ENCODE data around the gene GSTA5. TPM values are rescaled to one million over a fixed set of nuclear protein-coding genes. Genes with fewer than 3 reads are reported as not detected.

GSTA5 gene
- total RNA-seq, 1 donor from 2014 or later = not detected

DNA sequence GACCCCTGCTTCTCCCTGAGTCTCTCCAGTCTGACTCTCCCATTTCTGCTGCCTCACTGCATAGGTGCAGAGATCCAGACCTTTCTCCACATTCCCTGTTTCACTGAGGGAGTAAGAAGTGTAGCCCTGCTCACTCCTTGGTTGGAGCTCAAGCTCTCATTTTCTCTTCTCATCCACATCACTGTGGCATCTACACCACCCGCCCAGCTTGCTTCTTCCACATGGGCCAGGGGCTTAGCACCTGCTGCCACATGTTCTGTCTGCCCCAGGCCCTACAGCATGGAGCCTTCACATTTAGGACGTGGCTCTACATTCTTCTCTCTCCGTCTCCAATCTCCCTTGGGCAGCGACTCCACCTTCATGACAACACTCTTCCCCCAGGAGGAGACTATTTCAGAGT lies 8.5 kb upstream of the GSTA5 start:
- Histone ChIP-seq H3K9me3 (no peaks in the 10 kb centered on the region), H3K4me1 (no peaks in the 10 kb centered on the region), H3K27ac (no peak overlapping the region), H3K4me3 (no peak overlapping the region), H3K27me3 (no peaks in the 10 kb centered on the region), H3K36me3 (no peaks in the 10 kb centered on the region)
- no peak for DNase-seq (ENCODE audit: extremely low spot score in 2 of 2)
- intact Hi-C loops (cut with DNase I) = no loop called here
- TF ChIP-seq, protein P1, sequence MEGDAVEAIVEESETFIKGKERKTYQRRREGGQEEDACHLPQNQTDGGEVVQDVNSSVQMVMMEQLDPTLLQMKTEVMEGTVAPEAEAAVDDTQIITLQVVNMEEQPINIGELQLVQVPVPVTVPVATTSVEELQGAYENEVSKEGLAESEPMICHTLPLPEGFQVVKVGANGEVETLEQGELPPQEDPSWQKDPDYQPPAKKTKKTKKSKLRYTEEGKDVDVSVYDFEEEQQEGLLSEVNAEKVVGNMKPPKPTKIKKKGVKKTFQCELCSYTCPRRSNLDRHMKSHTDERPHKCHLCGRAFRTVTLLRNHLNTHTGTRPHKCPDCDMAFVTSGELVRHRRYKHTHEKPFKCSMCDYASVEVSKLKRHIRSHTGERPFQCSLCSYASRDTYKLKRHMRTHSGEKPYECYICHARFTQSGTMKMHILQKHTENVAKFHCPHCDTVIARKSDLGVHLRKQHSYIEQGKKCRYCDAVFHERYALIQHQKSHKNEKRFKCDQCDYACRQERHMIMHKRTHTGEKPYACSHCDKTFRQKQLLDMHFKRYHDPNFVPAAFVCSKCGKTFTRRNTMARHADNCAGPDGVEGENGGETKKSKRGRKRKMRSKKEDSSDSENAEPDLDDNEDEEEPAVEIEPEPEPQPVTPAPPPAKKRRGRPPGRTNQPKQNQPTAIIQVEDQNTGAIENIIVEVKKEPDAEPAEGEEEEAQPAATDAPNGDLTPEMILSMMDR (IDR thresholded peaks at IDR 0.05) = no peak
- TF ChIP-seq POLR2A (IDR thresholded peaks at IDR 0.05) = no peak
- TF ChIP-seq POLR2AphosphoS5 (IDR thresholded peaks at IDR 0.05; ENCODE audit: insufficient read depth in 1 of 2, low read depth in 1 of 2) = no peak

DNA sequence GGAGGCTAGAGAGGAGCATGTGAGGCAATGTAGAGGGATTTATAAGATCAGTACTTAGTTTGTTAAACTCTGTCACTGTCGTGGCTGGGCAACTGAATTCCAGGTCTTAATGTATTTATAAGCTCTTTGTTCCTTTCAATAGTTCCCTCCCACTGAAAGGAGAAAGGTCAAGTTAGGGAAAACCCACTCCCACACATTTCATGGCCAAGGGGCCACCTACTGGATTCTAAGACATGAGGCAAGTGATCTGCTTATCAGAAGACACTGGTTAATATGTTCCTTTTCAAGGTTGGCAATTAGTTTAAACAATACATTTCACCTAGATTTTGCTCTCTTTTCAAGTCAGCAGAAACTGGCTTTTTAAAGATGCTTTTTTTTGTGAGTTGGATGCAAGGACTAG lies 5.4 kb upstream of the GSTA5 start:
- H3K4me1 ChIP-seq = no peaks in the 10 kb centered on the region
- no peaks in the 10 kb centered on the region for H3K9me3 ChIP-seq
- no peak for DNase-seq (ENCODE audit: extremely low spot score in 2 of 2)
- H3K36me3 ChIP-seq = no peaks in the 10 kb centered on the region
- no peak overlapping the region for H3K4me3 ChIP-seq
- no peaks in the 10 kb centered on the region for H3K27me3 ChIP-seq
- intact Hi-C loops (cut with DNase I) = no loop called here
- no peak for TF ChIP-seq POLR2AphosphoS5 (IDR thresholded peaks at IDR 0.05; ENCODE audit: insufficient read depth in 1 of 2, low read depth in 1 of 2)
- no peak for TF ChIP-seq POLR2A (IDR thresholded peaks at IDR 0.05)
- TF ChIP-seq, protein P1 (IDR thresholded peaks at IDR 0.05) = no peak
- H3K27ac ChIP-seq = no peak overlapping the region

DNA sequence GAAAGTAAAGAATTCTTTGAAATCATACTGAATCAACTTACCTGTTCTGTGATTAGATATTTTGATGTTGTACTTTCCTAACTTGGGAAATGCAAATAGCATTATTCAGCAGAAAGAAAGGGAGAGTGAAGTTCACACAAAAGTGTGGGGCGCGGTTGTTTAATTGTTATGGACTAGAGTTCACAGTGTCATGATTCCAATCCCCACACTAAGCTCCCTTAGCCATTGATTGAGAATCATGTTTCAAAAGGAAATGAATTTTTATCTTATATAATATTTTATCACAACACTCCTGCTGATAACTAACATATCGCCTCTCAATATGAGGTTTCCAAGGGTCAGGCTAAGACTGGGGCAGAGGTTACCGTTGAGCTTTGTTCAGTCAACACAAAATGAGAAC lies 3.0 kb upstream of the GSTA5 start:
- intact Hi-C loops (cut with DNase I) = no loop called here
- TF ChIP-seq POLR2A (IDR thresholded peaks at IDR 0.05) (no peak), POLR2AphosphoS5 (IDR thresholded peaks at IDR 0.05; ENCODE audit: insufficient read depth in 1 of 2, low read depth in 1 of 2) (no peak)
- TF ChIP-seq, protein P1 (IDR thresholded peaks at IDR 0.05) = no peak
- H3K4me1 ChIP-seq = no peaks in the 10 kb centered on the region
- H3K36me3 ChIP-seq = no peaks in the 10 kb centered on the region
- no peaks in the 10 kb centered on the region for H3K9me3 ChIP-seq
- H3K27me3 ChIP-seq = no peaks in the 10 kb centered on the region
- H3K27ac ChIP-seq = no peak overlapping the region
- no peak overlapping the region for H3K4me3 ChIP-seq
- DNase-seq (ENCODE audit: extremely low spot score in 2 of 2) = no peak

DNA sequence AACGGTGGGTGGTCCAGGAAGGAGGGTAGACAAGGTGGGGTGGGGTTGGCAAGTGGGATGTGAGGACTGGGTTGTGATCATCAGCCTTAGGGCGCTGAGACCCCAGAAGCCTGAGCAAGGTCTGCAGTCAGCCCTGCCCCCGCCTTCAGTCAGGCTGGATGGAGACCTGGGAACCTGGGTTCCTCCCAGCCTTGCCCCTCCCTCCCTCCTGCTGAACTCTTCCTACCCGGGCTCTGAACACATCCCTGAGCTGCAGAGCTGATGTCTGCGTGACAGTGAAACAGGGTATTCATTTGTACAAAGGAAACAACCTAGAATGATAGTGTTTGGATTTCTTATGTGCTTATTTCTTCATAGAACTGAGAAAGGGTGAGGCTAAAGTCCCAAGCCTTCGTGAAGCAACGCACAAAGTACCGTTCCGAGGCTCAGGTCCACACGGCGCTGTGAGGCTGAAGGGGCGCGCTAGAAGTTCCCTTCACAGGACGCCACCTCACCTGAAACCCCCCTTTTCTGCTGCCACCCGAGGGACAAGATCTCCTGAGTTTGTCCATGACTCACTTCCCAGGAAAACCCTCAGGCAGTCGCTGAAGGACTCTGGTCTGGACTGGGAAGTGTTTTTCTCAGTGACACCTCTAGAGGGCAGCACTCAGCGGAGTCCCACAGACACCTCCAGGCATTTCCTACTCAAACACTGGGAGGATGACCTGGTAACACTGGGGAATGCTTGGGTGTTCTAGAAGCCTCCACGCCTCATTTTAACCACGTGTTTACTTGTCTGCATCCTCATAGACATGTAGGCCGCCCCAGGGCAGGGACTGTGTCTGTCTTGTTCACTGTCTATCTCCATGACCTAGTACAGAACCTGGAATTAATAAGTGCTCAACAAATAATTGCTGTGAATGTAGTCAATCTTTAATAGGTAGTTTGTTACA lies 1.2 kb downstream of the GSTA5 start:
- no peak overlapping the region for H3K4me3 ChIP-seq

More for the DNA sequence above, 1.2 kb downstream of the GSTA5 start:
- no peak for TF ChIP-seq POLR2A (IDR thresholded peaks at IDR 0.05)
- TF ChIP-seq, protein P1 (IDR thresholded peaks at IDR 0.05) = peak in 1 of 3 experiments; percentile 8
- no peak for TF ChIP-seq POLR2AphosphoS5 (IDR thresholded peaks at IDR 0.05; ENCODE audit: insufficient read depth in 1 of 2, low read depth in 1 of 2)
- no peaks in the 10 kb centered on the region for H3K36me3 ChIP-seq
- intact Hi-C loops (cut with DNase I) = no loop called here
- DNase-seq (ENCODE audit: extremely low spot score in 2 of 2) = no peak
- no peak overlapping the region for H3K27ac ChIP-seq
- no peaks in the 10 kb centered on the region for H3K4me1 ChIP-seq
- no peaks in the 10 kb centered on the region for H3K9me3 ChIP-seq
- H3K27me3 ChIP-seq = no peaks in the 10 kb centered on the region

Data from vagina (tissue), 2 donors.